RWPE1 (cell line): ENCODE data around the gene THYN1.

Experiments used
- CTCF ChIA-PET: fragments of 350-600 bp; sonication (Branson Sonifier 250); formaldehyde crosslinking; extraction: SDS; loops from one replicate; lab custom pipeline; 2021; lab: Yijun Ruan, JAX
- POLR2A ChIA-PET: fragments of 400-600 bp; formaldehyde crosslinking; extraction: SDS; loops from one replicate; lab custom pipeline; 2020; ENCODE audit warnings: antibody characterized with exemption; ENCODE audit not compliant: low non-redundant PET; lab: Yijun Ruan, JAX
- DNase-seq: peaks from one replicate; pipeline ENCODE4 v3.0.0; 2012; ENCODE audit warnings: low spot score
- H3K27ac ChIP-seq: fragments of 450-650 bp; 2 replicates; pipeline ENCODE4 v1.5.1; 2017
- TF ChIP-seq, protein P1 (sequence below): fragments of 450-650 bp; conservative IDR thresholded peaks from 2 replicates; pipeline ENCODE4 v1.5.1; 2017; ENCODE audit warnings: low read depth, mild to moderate bottlenecking

THYN1 gene

GRCh38 chr11:134200688-134201087, 52.5 kb downstream of the THYN1 start:
- no peak for DNase-seq
- ChIA-PET POLR2A (no interaction called here), CTCF (no interaction called here)
- TF ChIP-seq, protein P1, sequence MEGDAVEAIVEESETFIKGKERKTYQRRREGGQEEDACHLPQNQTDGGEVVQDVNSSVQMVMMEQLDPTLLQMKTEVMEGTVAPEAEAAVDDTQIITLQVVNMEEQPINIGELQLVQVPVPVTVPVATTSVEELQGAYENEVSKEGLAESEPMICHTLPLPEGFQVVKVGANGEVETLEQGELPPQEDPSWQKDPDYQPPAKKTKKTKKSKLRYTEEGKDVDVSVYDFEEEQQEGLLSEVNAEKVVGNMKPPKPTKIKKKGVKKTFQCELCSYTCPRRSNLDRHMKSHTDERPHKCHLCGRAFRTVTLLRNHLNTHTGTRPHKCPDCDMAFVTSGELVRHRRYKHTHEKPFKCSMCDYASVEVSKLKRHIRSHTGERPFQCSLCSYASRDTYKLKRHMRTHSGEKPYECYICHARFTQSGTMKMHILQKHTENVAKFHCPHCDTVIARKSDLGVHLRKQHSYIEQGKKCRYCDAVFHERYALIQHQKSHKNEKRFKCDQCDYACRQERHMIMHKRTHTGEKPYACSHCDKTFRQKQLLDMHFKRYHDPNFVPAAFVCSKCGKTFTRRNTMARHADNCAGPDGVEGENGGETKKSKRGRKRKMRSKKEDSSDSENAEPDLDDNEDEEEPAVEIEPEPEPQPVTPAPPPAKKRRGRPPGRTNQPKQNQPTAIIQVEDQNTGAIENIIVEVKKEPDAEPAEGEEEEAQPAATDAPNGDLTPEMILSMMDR, result no peak
- H3K27ac ChIP-seq, result no peak overlapping the region

GRCh38 chr11:134199531-134199930, 53.6 kb downstream of the THYN1 start:
- ChIA-PET CTCF (no interaction called here), POLR2A (no interaction called here)
- H3K27ac ChIP-seq, result no peak overlapping the region
- TF ChIP-seq, protein P1, result no peak
- no peak for DNase-seq
